Hematopoietic multipotent progenitor cell treated with erythropoietin and hydrocortisone succinate and interleukin-3 and kit ligand, for 17 days (in vitro differentiated cells): ENCODE results near the gene FSD2.
A peak's percentile ranks its signal among the peaks of the same experiment; 100 is the strongest.
"Not testable (repeated sequence)": the region's sequence is repeated elsewhere in the genome, so short reads cannot be mapped to it uniquely, and the experiment has no call there.

ENCODE experiments used
- DNase-seq: peaks from one replicate; pipeline ENCODE4 v3.0.0-alpha.2; 2015; ENCODE audit warnings: low spot score

Gene FSD2

DNA sequence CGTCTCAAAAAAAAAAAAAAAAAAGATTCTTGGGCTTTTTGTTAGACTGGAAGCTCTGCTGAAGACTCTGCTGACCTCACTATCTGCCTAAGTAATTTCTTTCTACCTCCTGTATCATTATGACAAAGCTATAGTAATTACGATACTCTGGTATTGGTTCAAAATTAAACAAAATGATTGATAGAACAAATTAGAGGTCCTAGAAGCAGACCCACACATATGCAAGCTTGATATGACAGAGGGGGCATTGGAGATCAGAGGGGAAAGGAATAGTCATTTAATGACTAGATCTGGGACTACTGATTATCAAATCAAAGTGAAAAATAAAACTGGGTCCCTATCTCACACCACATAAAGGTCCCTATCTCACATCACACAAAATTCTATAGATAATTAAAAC lies 74.3 kb downstream of the FSD2 start:
- no peak for DNase-seq

DNA sequence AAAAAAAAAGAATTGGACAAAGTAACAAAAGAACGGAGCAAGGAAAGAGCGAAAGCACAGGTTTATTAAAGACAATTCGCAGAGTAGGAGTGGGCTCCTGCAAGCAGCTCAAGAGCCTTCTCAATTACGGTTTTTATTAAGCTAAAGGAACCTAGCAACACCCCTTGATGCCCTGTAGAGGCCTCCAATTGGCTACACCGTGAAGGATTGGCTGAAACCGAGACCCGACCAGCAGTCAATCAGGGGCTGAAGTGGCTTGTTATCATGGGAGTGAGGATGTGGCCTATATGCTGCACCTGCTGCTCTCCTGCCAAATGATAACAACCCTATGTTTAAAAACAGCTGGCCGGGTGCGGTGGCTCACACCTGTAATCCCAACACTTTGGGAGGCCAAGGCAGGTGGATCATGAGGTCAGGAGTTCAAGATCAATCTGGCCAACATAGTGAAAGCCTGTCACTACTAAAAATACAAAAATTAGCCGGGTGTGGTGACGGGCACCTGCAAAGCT lies 75.8 kb downstream of the FSD2 start:
- DNase-seq: no peak

DNA sequence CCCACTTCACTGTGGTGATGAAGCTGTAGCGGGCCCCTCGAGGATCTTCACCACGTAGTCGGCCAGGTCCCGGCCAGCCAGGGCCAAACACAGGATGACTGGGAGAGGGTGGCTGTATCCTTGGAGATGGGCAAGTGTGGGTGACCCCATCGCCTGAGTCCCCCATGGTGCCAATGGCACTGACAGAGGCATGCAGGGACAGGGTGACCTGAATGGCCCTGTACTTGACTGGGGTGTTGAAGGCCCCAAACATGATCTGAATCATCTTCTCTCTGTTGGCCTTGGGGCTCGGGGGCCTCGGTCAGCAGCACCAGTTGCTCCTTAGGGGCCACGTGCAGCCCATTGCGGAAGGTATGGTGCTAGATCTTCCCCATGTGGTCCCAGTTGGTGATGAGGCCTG lies 79.1 kb downstream of the FSD2 start:
- no peak for DNase-seq

- no peak for DNase-seq
Measured at GRCh38 chr15:82715003-82715402, 90.9 kb downstream of the FSD2 start.

GRCh38 chr15:82714016-82714415 lies 91.9 kb downstream of the FSD2 start:
- DNase-seq: no peak

GRCh38 chr15:82712036-82712435 lies 93.8 kb downstream of the FSD2 start:
- no peak for DNase-seq

DNA sequence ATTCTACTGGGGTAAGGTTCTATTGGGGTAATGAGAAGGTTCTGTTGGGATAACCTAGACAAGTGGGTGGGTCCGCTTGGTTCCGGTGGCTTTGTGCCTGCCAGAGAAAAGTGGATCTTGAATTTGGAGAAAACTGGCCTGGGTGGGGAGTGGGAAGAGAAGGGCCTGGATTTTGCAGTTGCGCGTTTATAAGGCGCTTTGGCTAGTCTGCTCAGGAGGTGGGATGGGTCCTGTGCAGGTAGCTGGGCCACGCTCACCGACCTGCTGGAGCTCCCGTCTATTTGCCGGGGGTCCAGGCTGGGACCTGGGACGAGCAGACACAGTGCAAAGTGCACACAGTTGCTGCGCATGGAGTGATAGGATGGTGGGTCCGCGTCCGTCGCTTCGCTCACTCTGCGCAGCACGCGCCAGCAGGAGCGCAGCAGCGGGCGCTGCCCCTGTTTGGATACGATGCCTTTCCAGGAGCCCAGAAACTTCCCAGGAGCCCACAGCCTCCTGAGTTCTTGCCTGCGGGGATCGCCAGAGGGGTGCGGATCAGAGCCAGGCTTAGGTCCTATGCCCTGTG lies 94.9 kb downstream of the FSD2 start:
- no peak for DNase-seq

DNA sequence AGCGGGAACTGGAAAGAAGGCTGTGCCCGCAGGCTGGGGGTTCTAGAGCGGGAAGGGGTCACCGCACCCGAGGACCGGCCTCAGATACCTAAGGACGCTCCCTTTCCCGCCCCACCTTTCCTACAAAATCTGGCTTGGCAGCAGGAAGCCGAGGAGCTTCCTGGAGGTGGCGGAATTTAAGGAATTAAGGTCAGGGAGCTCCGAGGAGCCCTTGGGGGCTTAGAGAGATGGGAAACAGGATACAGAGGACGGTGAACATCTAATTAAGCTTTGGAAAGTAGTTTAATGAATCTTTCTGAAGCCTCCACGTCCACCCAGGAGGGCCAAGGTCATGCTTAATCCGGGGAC lies 95.7 kb downstream of the FSD2 start:
- DNase-seq: no peak

DNA sequence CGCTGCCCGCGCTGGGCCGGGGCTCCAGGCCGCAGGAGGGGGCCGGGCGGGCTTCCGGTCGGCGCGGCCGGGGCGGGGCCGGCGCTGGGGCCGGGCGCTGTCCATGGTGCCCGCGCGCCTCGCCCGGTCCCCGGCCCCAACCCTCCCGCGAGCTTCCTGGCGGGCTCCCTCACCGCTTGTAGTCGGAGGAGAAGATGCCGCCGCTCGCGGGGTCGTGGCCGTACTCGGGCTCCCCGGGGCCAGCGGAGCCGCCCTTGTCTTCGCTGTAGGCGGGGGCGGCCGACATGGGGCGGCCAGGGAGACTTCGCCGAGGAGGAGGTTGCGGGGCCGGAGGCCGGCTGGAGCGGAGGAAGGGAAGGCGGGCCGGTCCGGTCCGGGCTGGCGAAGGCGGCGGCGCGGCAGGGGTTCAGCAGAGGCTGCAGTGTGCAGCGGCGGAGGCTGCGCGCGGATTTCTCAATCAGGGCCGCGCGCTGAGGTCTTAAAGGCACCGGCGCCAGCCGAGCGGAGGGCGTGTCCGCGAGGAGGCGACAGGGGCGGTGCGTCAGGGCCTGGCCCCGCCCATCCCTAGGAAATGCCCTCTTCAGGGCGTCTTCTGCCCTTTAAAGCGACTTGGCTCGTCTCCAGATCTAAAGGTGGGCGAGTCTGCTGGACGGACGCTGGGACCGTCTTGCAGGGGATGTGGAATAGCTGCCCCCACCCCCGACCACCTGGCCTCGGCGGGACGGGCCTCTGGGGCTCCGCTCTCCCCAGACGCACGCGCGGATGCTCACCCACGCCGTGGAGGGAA lies 96.3 kb downstream of the FSD2 start, which contains the start of gene AP3B2:
AP3B2 (minus strand) TSS at position 455 of the 787 bp plus-strand sequence; CDS start at position 286, 169 bp downstream.
- peak; percentile 62 for DNase-seq

DNA sequence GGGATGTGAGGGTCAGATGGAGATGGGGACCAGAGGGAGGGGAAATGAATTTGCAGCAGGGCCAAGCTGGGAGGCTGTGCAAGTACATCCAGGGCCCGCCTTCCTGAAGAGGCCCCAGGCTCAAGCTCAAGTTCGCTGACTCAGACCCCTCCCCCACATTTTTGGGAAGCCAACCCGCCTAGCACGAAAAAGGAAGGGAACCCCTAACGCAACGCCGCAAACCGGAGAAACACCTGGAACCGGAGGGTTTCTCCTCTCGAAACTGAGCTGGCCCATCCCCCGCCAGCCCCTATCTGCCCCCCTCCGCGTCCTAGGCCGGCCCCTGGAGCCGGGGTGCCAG lies 96.8 kb downstream of the FSD2 start:
- no peak for DNase-seq

DNA sequence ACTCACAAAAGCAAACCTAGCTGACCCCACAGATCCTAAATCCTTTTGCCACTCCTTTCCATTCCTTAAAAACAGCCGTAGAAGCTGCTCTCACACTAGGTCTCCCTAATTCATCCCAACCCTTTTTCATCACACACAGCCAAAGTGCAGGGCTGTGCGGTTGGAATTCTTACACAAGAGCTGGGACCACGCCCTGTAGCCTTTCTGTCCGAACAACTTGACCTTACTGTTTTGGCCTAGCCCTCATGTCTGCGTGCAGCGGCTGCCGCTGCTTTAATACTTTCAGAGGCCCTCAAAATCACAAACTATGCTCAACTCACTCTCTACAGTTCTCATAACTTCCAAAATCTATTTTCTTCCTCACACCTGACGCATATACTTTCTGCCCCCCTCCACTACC lies 100.0 kb downstream of the FSD2 start:
- not testable (repeated sequence) for DNase-seq
